ENCODE results near the gene PCSK5.
"Not testable (repeated sequence)": the region's sequence is repeated elsewhere in the genome, so short reads cannot be mapped to it uniquely, and the experiment has no call there.

The PCSK5 gene

DNA sequence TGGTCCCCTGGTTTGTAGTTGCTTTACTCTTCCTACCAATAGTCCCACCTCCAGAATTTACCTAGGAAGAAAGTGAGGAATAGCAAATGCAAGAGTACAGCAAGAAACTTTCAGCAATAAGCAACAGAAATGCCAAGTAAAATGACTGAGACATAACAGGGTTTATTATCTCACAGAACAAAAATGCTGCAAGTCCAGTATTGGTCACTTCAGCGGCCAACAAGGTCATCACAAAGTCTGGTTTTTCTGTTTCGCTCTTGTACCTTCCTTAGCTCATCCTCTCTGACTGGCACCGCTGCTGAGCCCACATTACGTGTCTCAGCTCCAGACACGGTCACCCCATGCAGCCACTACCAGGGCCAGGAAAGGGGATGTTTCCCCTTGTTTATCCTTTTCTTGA is 421.1 kb downstream of the PCSK5 start:
- no peak for DNase-seq (ENCODE audit: low read depth in 2 of 2)

DNA sequence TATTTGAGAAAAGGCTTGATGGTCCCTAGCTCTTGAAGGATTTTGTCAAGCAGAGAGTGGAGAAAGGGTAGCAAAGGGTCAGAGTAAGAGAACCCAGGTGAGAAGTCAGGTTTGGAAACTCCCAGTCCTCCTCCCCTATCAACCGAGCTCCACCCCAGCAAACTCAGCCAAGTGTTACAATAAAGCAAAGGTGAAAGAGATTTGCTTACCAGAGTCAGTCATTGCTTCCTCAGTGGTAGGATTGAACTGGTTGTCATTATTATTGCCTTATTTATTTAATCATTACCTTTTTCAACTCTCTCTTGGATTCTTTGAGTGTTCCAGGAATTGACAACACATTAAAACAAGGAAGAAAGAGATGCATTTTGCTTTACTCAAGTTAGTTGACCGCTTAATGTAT is 423.3 kb downstream of the PCSK5 start:
- no peak for DNase-seq (ENCODE audit: low read depth in 2 of 2)

DNA sequence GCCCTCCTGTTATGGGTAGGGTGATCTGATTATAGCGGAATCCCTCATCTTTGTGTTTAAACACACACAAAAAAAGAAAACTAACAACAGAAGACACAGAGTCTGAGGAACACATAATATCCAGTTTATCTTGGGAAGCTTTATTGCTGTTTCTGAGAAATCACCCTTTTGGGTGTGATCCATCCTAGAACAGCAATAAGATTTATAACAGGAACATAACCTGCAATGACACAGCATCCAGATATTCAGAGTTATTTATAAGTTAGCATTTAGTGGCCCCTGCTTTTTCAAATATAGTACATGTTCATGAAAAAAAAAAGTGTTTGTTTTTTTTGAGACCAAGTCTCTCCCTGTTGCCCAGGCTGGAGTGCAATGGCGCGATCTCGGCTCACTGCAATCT is 423.8 kb downstream of the PCSK5 start:
- no peak for DNase-seq (ENCODE audit: low read depth in 2 of 2)

DNA sequence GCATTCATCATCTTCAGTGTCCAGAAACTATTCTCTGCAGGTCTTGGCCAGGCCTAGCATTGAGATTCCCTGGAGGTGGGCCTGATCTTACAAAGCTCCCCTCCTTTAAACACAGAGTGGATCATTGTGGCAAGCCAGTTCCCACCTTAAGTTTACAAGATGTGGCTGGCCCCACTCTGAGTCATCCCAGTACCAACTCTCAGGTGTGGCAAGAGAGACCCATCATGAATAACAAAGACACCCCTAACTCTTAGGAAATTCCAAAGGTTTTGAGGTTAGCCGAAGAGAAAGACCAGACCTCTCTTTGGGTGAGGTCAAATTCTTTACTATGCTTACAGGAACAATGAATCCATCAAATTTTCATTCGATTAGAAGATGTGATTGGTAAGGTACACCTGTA is 425.6 kb downstream of the PCSK5 start:
- DNase-seq (ENCODE audit: low read depth in 2 of 2): no peak

DNA sequence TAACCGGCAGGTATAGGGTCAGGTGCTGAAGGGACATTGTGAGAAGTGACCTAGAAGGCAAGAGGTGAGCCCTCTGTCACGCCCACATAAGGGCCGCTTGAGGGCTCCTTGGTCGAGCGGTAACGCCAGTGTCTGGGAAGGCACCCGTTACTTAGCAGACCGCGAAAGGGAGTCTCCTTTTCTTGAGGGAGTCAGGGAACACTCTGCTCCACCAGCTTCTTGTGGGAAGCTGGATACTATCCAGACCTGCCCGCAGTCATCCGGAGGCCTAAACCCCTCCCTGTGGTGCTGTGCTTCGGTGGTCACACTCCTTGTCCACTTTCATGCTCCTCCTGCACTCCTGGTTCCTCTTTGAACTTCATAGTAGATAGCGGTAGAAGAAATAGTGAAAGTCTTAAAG is 429.0 kb downstream of the PCSK5 start:
- DNase-seq (ENCODE audit: low read depth in 2 of 2): not testable (repeated sequence)

DNA sequence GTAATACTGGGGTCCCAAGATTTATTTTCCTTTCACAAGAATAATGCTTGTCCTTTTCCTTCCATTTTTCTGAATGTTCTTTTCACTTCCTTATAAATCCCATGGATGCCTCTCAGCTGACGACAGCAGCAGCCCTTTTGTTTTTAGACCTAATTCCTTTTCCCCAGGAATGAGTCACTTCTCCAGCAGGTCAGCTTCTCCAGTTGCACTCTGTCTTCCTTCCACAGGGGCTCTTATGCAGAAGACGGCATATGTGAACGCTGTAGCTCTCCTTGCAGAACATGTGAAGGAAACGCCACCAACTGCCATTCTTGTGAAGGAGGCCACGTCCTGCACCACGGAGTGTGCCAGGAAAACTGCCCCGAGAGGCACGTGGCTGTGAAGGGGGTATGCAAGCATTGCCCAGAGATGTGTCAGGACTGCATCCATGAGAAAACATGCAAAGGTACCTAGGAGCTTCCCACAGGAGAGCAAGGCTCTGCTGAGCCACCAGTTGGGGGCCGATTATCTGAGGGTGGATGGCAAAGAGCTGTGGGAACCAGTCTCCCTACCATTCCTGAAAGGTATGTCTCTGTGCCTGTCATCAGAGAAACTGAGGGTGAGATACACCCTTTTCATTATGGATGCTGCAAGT is 430.8 kb downstream of the PCSK5 start:
- DNase-seq (ENCODE audit: low read depth in 2 of 2): no peak

DNA sequence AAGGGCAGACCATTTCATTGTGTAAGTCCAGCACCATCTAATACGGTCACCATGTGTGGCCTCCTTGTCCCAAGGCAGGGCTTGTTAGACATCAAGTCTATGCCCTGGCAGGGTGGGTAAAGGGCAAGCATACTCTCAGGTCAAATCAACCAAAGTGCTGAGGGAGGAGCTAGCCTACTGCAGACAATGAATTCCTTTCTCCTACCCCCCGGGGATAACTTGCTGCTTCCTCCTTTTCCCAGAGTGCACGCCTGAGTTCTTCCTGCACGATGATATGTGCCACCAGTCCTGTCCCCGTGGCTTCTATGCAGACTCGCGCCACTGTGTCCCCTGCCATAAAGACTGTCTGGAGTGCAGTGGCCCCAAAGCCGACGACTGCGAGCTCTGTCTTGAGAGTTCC is 432.3 kb downstream of the PCSK5 start:
- DNase-seq (ENCODE audit: low read depth in 2 of 2): no peak

DNA sequence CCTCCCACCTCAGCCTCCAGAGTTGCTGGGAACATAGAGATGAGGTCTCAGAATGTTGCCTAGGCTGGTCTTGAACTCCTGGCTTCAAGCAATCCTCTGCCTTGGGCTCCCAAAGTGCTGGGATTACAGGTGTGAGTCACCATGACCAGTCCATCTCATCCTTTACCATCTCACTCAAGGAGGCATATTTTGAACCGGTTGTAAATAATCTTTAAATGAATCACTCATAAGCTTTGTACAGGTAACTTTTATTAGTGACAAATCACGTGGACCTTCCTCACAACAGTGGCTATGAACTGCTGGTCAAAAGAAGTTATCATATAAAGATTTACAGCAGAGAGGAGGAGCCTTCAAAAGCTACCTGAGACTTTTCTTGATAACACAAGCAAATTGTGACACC is 433.0 kb downstream of the PCSK5 start:
- DNase-seq (ENCODE audit: low read depth in 2 of 2): no peak

DNA sequence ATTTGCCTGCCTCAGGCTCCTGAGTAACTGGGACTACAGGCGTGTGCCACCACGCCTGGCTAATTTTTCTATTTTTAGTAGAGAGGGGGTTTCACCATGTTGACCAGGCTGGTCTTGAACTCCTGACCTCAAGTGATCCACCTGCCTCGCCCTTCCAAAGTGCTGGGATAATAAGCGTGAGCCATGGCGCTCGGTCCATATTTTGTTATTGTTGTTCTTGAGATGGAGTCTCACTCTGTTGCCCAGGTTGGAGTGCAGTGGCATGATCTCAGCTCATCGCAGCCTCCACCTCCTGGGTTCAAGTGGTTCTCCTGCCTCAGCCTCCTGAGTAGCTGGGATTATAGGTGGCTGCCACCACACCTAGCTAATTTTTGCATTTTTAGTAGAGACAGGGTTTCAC is 433.6 kb downstream of the PCSK5 start:
- not testable (repeated sequence) for DNase-seq (ENCODE audit: low read depth in 2 of 2)

DNA sequence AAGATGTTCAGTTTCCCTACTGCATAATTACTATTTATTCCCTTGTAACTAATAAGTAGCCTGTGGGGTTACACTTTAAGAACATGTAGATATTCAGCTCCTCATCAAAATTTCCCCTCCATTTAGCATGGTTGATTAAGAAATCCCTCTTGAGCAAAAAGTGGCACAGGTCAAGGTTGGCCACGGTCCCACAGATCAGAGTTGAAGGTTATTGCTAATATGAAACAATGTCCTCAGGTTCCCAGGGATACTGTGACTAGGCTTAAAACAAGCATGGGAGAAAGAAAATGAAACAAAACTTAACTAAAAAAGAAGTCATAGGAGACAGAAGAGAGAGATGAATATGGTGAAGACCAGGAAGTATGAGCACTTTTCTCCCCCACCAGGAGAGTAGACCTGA is 439.6 kb downstream of the PCSK5 start:
- DNase-seq (ENCODE audit: low read depth in 2 of 2): no peak

DNA sequence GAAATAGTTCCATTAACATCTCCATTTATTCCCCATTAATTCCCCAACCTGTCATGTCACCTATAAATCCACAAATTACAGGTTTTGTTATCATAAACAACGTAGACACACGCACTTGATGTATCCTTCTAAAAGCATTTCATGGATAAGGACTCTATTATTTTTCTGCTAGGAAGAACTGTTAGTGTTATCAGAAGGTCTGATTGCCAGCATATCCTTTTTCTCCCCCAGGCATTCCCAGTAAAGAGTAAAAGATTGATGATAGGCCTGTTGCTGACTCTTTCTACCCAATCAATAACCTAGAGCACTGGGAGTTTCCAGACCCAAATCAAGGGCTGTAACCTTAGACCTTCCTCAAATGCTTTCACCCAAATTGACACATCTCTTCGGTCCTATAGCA is 442.9 kb downstream of the PCSK5 start:
- no peak for DNase-seq (ENCODE audit: low read depth in 2 of 2)

DNA sequence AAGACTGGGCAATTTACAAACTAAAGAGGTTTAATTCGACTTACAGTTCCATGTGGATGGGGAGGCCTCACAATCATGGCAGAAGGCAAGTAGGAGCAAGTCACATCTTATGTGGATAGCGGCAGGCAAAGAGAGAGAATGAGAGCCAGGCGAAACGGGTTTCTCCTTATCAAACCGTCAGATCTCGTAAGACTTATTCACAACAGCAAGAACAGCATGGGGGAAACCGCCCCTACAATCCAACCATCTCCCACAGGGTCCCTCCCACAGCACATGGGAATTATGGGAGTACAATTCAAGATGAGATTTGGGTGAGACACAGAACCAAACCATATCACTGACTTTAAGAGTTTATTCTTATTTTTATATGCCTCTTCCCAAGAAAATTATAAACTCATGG is 443.5 kb downstream of the PCSK5 start:
- DNase-seq (ENCODE audit: low read depth in 2 of 2): no peak

DNA sequence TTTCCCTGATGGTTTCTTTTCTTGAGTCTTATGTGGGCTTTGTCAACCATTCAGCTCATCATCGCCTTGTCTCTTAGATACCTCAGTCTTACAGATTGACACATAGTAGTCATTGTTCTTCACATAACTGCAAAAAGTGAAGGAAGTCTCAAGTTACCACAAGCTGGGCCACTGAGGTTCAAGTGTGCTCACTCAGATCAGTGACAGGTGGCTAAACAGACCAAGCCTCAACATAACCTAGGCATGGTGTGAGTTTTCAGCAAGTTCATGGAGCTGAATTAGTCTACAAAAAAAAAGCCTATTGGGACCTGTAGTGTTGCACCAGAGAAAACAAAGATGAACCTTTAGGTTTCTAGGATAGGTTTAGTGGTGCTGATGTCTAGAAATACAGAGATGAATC is 445.6 kb downstream of the PCSK5 start:
- no peak for DNase-seq (ENCODE audit: low read depth in 2 of 2)

DNA sequence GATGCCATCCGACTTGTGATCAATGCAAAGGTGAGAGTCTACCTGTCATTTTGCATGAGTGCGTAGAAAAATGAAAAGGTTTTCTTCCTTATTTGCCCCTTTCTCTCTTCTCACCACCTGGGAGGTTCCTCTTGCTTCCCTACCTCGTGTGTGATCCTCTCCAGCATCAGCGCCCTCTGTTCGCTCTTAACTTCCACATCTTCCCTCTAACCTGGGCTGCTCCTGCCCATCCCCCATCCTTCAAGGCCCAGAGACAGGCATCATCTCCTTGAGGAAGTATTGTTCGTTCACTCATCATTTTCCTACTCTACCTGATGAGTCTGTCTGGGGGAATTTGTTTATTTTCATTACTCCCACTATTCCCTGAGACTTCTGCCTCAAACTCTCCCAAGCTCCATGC is 447.9 kb downstream of the PCSK5 start:
- DNase-seq (ENCODE audit: low read depth in 2 of 2): no peak

DNA sequence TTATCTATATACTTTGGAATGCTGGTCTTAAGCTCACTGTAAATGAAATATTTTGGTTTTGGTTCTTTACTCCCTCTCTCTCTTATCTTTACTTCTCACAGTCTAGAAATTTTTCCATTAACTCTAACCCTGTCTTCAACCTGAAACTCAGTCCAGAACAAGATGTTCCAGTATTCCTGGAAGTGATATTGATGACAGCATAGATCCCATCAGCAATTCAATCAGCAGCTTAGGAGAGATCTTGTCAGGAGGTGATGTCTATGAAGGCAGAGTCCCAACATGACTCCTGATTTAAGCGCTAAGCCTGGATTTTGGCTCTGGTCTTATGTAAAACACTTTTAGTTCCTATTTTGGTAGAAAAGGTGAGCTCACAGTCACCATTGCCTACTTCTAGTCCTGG is 451.1 kb downstream of the PCSK5 start:
- no peak for DNase-seq (ENCODE audit: low read depth in 2 of 2)

DNA sequence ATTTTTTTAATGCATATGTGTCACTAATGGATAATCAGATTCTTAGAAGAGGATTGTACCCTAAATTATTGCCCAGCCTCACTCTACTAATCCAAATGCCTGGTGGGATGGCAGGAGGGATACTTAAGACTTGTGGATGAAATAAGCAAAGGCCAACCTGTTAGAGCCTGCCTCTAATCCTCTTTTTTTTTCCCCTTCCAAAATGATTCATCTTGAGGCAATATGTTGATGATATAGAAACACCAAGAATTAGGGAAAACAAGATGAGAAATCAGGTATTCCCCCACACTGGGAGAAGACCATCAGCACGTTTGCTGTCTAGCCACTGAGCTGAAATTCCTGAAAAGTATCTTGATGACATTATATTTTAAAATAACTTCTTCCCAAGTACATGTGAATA is 451.7 kb downstream of the PCSK5 start:
- no peak for DNase-seq (ENCODE audit: low read depth in 2 of 2)

DNA sequence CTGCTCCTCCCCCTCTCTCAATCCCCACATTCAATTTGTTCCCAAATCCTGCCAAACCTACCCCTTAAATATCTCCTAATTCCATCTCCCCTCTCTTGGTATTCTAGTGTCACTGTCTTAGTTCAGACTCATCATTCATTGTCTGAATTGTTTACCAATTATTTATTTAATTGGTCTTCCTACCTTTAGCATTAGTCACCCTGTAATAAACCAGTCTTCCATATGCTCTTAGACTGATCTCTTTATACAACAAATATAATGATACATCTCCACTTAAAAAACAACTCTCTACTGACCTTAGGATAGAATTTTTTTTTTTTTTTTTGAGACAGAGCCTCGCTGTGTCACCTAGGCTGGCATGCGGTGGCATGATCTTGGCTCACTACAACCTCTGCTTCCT is 452.4 kb downstream of the PCSK5 start:
- no peak for DNase-seq (ENCODE audit: low read depth in 2 of 2)

DNA sequence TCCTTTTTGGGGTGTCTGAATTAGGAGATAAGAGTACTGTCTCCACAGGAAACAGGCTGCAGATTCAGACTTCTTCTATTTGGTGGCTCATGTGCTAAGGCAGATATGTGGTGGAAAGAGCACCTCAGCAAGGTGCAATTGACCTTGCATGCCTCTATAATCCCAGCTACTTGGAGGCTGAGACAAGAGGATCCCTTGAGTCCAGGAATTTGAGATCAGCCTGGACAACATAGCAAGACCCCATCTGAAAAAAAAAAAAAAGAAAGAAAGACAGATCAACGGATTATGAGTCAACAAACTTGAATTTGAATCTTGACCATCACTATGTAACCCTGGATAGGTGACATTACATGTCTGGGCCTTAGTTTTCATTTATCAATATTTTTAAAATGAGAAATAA is 459.4 kb downstream of the PCSK5 start:
- DNase-seq (ENCODE audit: low read depth in 2 of 2): no peak

DNA sequence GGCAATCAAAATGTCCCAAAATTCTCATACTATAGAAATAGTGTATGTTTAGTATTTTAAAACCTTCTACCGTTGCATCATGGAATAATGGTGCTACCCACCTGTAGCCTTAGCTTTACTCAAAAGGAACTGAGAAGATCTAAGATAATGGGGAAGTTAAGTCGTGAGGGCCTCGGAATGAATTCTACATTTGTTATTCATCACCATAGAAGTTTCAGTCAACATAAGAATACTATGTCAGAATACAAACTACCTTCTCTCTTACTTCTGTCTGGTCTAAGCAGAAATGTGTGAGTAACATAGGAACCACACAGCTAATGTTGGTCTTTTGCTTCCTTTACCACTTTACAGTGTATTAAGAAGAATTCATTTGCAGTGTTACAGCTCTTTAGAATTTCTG is 460.5 kb downstream of the PCSK5 start:
- DNase-seq (ENCODE audit: low read depth in 2 of 2): no peak

DNA sequence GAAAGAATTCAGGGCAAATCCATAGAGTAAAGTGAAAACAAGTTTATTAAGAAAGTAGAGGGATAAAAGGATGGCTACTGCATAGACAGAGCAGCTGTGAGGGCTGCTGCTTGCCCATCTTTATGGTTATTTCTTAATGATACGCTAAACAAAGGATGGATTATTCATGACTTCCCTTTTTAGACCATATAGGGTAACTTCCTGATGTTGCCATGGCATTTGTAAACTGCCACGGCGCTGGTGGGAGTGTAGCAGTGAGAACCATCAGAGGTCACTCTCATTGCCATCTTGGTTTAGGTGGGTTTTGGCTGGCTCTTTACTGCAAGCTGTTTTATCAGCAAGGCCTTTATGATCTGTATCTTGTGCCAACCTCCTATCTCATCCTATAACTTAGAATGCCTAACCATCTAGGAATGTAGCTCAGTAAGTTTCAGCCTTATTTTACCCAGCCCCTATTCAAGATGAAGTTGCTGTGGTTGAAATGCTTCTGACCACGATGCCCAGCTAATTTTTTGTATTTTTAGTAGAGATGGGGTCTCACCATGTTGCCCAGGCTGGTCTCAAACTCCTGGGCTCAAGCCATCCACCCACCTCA is 461.6 kb downstream of the PCSK5 start:
- no peak for DNase-seq (ENCODE audit: low read depth in 2 of 2)

DNA sequence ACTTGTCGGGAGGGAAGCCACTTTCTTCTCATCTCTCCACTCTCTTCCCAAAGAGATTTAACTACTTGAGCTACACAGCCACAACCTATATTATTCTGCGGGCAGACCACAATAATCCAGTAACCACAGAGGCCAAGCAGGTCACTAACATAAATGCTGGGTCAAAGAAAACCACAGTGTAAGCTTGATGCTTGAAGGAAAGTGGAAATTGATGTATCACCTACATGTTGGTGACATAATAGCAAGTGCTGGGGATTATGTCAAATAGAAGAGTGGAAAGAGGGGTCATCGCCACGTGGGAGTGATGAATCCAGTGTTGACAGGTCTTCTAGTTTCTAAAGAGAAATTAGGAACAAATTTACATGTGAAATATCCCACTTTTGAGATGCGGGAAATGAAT is 462.8 kb downstream of the PCSK5 start:
- DNase-seq (ENCODE audit: low read depth in 2 of 2): no peak

DNA sequence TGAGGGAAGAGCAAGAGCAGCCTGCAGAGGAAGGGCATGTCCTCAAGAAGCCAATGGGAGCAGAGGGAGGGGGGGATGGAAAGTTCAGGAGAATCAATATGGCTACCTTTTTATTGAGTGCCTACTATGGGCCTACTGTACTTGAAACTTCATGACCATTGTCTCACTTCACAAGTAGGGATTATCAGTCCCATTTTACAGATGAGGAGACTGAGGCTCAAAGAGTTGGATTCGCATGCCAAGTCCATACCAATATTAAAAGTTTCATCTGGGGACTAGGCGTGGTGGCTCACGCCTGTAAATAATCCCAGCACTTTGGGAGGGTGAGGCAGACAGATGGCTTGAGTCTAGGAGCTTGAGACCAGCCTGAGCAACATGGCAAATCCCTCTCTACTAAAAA is 463.7 kb downstream of the PCSK5 start:
- no peak for DNase-seq (ENCODE audit: low read depth in 2 of 2)

DNA sequence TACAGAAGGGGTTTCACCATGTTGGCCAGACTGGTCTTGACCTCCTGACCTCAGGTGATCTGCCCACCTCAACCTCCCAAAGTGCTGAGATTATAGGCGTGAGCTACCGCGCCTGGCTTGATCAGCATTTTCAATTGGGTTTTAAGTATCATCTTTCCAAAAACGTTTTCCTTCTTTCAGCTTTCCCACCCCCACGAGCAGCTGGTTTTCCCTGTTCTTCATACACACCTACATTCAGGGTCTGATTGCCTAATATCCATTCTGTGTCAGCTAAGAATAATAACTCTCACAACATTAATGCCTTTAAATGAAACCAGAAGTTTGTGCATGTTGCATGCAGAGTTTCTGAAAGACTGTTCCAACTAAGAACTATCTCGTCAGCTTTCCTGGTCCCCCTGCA is 465.4 kb downstream of the PCSK5 start:
- DNase-seq (ENCODE audit: low read depth in 2 of 2): no peak

DNA sequence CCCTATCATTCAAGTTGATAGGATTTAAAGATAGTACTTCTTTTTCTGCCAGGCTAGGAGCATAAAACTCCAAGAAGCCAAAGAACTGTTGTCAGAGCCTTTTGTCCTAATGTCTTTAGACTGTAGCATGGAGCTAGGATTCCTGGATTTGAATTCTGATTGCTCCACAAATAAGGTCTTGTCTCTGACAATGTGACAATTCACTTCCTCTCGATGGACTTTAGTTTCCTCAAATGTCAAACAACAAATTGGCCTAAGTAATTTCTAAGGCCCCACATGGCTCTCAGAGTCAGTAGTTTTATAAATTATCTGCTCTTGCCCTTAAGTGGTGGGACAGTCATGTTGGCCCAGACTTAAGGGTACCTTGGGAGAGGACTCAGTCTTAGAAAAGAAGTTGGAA is 467.1 kb downstream of the PCSK5 start:
- DNase-seq (ENCODE audit: low read depth in 2 of 2): no peak

All from stimulated activated CD4-positive, alpha-beta T cell treated with anti-CD3 and anti-CD28 coated beads, Interleukin-12 subunit alpha, Interleukin-12 subunit beta, amount 100 ng/mL, for 24 hours (primary cell).